Osteocyte (in vitro differentiated cells): Measurements from ENCODE around the gene BRAF. TPM values are rescaled to one million over a fixed set of nuclear protein-coding genes. Genes with fewer than 3 reads are reported as not detected.
"Not testable (repeated sequence)": the region's sequence is repeated elsewhere in the genome, so short reads cannot be mapped to it uniquely, and the experiment has no call there.

Experiments used
- DNase-seq: peaks from one replicate; pipeline ENCODE4 v3.0.0; 2021; ENCODE audit warnings: mixed read lengths; ENCODE audit not compliant: unreplicated experiment; ENCODE audit errors: extremely low spot score
- H3K27ac Mint-ChIP-seq: one replicate; pipeline ENCODE4 v1.8.0; 2021; ENCODE audit warnings: mild to moderate bottlenecking, mixed read lengths; ENCODE audit not compliant: unreplicated experiment
- H3K27me3 Mint-ChIP-seq: one replicate; pipeline ENCODE4 v1.8.0; 2021; ENCODE audit warnings: mixed read lengths; ENCODE audit not compliant: unreplicated experiment
- H3K36me3 Mint-ChIP-seq: one replicate; pipeline ENCODE4 v1.8.0; 2021; ENCODE audit warnings: mixed read lengths; ENCODE audit not compliant: unreplicated experiment
- H3K4me1 Mint-ChIP-seq: one replicate; pipeline ENCODE4 v1.8.0; 2021; ENCODE audit warnings: mixed read lengths; ENCODE audit not compliant: unreplicated experiment
- H3K4me3 Mint-ChIP-seq: one replicate; pipeline ENCODE4 v1.8.0; 2021; ENCODE audit warnings: mild to moderate bottlenecking, moderate library complexity, mixed read lengths; ENCODE audit not compliant: unreplicated experiment
- H3K9me3 Mint-ChIP-seq: one replicate; pipeline ENCODE4 v1.8.0; 2021; ENCODE audit warnings: mixed read lengths; ENCODE audit not compliant: unreplicated experiment
- total RNA-seq: library from RNA; stranded (reverse); gene quantifications from 2 replicates; pipeline ENCODE4 v1.2.1, GENCODE V29; 2021
- TF ChIP-seq, protein P1 (sequence below): fragments of 200-600 bp; sonication (generic); IDR thresholded peaks from 2 replicates; pipeline ENCODE4 v1.5.0; 2021; ENCODE audit warnings: antibody characterized with exemption, mild to moderate bottlenecking, moderate library complexity

Gene BRAF
- total RNA-seq, 1 donor from 2014 or later: 25.8 TPM

DNA sequence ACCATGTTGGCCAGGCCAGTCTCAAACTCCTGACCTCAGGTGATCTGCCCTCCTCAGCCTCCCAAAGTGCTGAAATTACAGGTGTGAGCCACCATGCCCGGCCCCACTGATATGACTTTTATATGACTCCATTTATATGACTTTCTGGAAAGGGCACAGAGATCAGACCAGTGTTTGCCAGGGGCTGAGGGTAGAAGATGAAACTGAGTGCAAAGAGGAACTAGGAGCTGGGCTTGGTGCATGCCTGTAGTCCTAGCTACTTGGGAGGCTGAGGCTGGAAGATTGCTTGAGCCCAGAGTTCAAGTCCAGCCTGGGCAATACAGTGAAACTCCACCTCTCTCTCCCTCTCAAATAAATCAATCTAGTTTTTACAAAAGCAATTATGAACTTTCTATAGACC is 7.5 kb downstream of the BRAF start:
- no peak overlapping the region for H3K4me3 Mint-ChIP-seq
- peaks cover 10% of the 10 kb centered on the region for H3K4me1 Mint-ChIP-seq
- no peaks in the 10 kb centered on the region for H3K27me3 Mint-ChIP-seq
- no peak for DNase-seq
- H3K27ac Mint-ChIP-seq: no peak overlapping the region
- H3K36me3 Mint-ChIP-seq: no peaks in the 10 kb centered on the region
- TF ChIP-seq, protein P1, sequence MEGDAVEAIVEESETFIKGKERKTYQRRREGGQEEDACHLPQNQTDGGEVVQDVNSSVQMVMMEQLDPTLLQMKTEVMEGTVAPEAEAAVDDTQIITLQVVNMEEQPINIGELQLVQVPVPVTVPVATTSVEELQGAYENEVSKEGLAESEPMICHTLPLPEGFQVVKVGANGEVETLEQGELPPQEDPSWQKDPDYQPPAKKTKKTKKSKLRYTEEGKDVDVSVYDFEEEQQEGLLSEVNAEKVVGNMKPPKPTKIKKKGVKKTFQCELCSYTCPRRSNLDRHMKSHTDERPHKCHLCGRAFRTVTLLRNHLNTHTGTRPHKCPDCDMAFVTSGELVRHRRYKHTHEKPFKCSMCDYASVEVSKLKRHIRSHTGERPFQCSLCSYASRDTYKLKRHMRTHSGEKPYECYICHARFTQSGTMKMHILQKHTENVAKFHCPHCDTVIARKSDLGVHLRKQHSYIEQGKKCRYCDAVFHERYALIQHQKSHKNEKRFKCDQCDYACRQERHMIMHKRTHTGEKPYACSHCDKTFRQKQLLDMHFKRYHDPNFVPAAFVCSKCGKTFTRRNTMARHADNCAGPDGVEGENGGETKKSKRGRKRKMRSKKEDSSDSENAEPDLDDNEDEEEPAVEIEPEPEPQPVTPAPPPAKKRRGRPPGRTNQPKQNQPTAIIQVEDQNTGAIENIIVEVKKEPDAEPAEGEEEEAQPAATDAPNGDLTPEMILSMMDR: no peak
- H3K9me3 Mint-ChIP-seq: no peaks in the 10 kb centered on the region

DNA sequence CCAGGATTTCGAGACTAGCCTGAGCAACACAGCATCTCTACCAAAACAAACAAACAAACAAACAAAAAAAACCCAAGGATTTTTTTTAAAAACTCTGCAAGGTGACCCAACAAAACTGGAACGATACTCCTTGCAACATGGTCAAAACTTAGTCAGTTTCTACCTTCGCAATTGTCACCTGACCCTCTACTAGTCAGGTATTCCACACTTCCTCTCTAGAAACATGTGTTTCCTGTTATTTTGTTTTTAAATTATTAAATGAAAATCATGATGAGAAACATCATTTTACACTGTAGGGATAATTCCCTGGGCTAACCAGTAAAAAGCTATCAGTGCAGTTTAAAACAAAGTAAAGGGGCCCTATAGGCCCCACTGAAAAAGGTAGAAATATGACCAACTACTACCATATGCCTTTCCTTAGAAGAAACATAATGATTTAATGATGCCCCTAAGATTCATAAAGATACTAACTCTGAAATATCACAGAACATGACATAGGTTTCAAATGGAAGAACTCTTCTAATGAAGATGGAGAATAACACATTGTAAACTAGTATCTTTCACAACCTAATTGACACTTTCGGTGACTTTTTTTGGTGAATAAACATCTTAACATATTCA is 8.7 kb downstream of the BRAF start:
- no peaks in the 10 kb centered on the region for H3K27me3 Mint-ChIP-seq
- TF ChIP-seq, protein P1: no peak
- H3K36me3 Mint-ChIP-seq: no peaks in the 10 kb centered on the region
- H3K4me3 Mint-ChIP-seq: no peak overlapping the region
- peaks cover 10% of the 10 kb centered on the region for H3K4me1 Mint-ChIP-seq
- H3K9me3 Mint-ChIP-seq: no peaks in the 10 kb centered on the region
- DNase-seq: no peak
- H3K27ac Mint-ChIP-seq: no peak overlapping the region

DNA sequence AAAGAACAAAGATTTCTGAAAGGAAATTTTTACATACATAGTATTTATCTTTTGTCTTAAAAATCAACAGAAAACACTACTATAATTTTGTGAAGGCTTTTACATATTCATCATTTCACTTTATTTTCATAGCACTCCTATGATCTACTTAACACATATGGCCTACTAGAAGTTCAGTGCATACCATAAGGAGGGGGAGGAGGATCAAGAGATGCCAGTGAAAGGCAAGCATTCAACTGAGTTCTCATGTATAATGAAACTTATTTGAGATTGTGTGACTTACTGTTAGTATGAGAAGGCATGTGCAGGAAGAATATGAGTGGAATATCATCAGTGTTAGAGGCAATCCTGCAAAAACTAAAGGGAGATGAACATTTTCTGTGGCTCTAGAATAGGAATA is 10.6 kb downstream of the BRAF start:
- no peaks in the 10 kb centered on the region for H3K27me3 Mint-ChIP-seq
- no peak overlapping the region for H3K27ac Mint-ChIP-seq
- no peaks in the 10 kb centered on the region for H3K36me3 Mint-ChIP-seq
- TF ChIP-seq, protein P1: no peak
- no peak for DNase-seq
- H3K9me3 Mint-ChIP-seq: no peaks in the 10 kb centered on the region
- peaks cover 10% of the 10 kb centered on the region for H3K4me1 Mint-ChIP-seq
- no peak overlapping the region for H3K4me3 Mint-ChIP-seq

DNA sequence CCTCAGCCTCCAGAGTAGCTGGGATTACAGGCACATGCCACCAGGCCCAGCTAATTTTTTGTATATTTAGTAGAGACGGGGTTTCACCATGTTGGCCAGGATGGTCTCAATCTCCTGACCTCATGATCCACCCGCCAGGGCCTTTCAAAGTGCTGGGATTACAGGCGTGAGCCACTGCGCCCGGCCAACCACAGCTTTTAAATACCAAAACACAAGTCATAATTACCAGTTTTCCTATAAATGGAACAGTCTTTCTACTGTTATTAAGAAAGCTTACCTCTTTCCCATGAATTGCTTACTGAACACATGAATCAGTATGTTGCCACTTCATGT is 11.2 kb downstream of the BRAF start:
- not testable (repeated sequence) for H3K27ac Mint-ChIP-seq, H3K36me3 Mint-ChIP-seq, H3K4me3 Mint-ChIP-seq, H3K9me3 Mint-ChIP-seq, DNase-seq, H3K27me3 Mint-ChIP-seq
- peaks cover 10% of the 10 kb centered on the region for H3K4me1 Mint-ChIP-seq

DNA sequence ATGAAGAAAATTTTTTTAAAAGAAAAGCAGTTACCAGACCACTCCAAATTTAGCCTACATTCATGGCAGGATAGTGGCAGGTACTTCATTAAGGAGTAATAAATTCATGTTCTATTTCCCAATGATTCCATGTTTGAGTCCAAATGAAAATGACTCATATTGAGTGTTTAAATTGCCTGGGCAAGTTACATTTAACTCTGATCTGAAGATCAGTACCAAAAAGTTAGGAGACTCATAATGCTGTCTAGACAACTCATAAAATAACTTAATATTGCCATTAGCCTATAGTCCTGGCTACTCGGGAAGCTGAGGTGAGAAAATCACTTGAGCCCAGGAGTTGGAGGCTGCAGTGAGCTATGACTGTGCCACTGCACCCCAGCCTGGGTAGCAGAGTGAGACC is 13.0 kb downstream of the BRAF start:
- Mint-ChIP-seq H3K36me3 (no peaks in the 10 kb centered on the region), H3K4me1 (peaks cover 6% of the 10 kb centered on the region)
- DNase-seq: no peak

More for the DNA sequence above, 13.0 kb downstream of the BRAF start:
- TF ChIP-seq, protein P1: no peak
- Mint-ChIP-seq H3K27me3 (no peaks in the 10 kb centered on the region), H3K27ac (no peak overlapping the region), H3K4me3 (no peak overlapping the region), H3K9me3 (no peaks in the 10 kb centered on the region)
